SK-N-SH (cell line): ENCODE data around the gene SLC30A10. TPM values are rescaled to one million over a fixed set of nuclear protein-coding genes. Genes with fewer than 3 reads are reported as not detected.

Experiments used
- CTCF ChIA-PET: fragments of 300-600, 350-600 bp; formaldehyde crosslinking; extraction: SDS; loops from one replicate; lab custom pipeline; 2021; lab: Yijun Ruan, JAX
- POLR2A ChIA-PET: fragments of 350-600 bp; sonication (Branson Sonifier 250); formaldehyde crosslinking; extraction: SDS; loops from one replicate; lab custom pipeline; 2020; ENCODE audit warnings: antibody characterized with exemption, inconsistent platforms; lab: Yijun Ruan, JAX
- DNase-seq: peaks from one replicate; pipeline ENCODE4 v3.0.0; 2012
- H2AFZ ChIP-seq: fragments of 200-600 bp; sonication (generic); 2 replicates; pipeline ENCODE4 v1.8.1; 2016; ENCODE audit warnings: antibody characterized with exemption, mild to moderate bottlenecking, low read depth
- H3F3A ChIP-seq: fragments of 200-600 bp; sonication (generic); replicated peaks from 2 replicates; pipeline ENCODE3; 2016; ENCODE audit warnings: antibody characterized with exemption, mild to moderate bottlenecking; ENCODE audit not compliant: insufficient read depth
- H3K27ac ChIP-seq, 2 experiments: fragments of 200-500 bp in 1 of 2; fragments of 200-600 bp in 1 of 2; sonication (Bioruptor generic) in 1 of 2; sonication (generic), shearing (Covaris generic) in 1 of 2; 2 replicates each; pipeline versions ENCODE4 v1.5.1 to v1.6.1; 2014 to 2016; ENCODE audit warnings: low read depth in 2 of 2, inconsistent platforms in 1 of 2, low read length in 1 of 2, mild to moderate bottlenecking in 1 of 2, mixed read lengths in 1 of 2
- H3K27me3 ChIP-seq: fragments of 200-600 bp; sonication (generic), shearing (Covaris generic); 2 replicates; pipeline ENCODE4 v1.6.1; 2016; ENCODE audit warnings: mixed run types; ENCODE audit not compliant: insufficient read depth
- H3K36me3 ChIP-seq, 2 experiments: fragments of 200-500 bp in 1 of 2; fragments of 200-600 bp in 1 of 2; sonication (Bioruptor generic) in 1 of 2; sonication (generic) in 1 of 2; replicated peaks in 1 of 2; 2 replicates each; pipeline versions ENCODE3 to v1.5.1; 2014 to 2016; ENCODE audit warnings: low read length in 1 of 2, mild to moderate bottlenecking in 1 of 2; ENCODE audit not compliant: insufficient read depth in 2 of 2, control insufficient read depth in 1 of 2
- H3K4me1 ChIP-seq, 2 experiments: fragments of 200-500 bp in 1 of 2; fragments of 200-600 bp in 1 of 2; sonication (Bioruptor generic) in 1 of 2; sonication (generic), shearing (Covaris generic) in 1 of 2; 2 replicates each; pipeline versions ENCODE4 v1.5.1 to v1.6.1; 2014 to 2016; ENCODE audit warnings: low read depth in 1 of 2, low read length in 1 of 2, mixed run types in 1 of 2; ENCODE audit not compliant: insufficient read depth in 2 of 2, control insufficient read depth in 1 of 2
- H3K4me2 ChIP-seq: fragments of 200-600 bp; sonication (generic), shearing (Covaris generic); 2 replicates; pipeline ENCODE4 v1.6.1; 2017; ENCODE audit warnings: mixed run types
- H3K4me3 ChIP-seq, 2 experiments: fragments of 200-500 bp in 1 of 2; fragments of 200-600 bp in 1 of 2; sonication (Bioruptor generic) in 1 of 2; sonication (generic), shearing (Covaris generic) in 1 of 2; 2 replicates each; pipeline versions ENCODE4 v1.5.1 to v1.8.1; 2014 to 2016; ENCODE audit warnings: low read depth in 2 of 2, inconsistent platforms in 1 of 2, low read length in 1 of 2, mild to moderate bottlenecking in 1 of 2, mixed read lengths in 1 of 2, moderate library complexity in 1 of 2
- H3K79me2 ChIP-seq: fragments of 200-600 bp; sonication (generic); 2 replicates; pipeline ENCODE4 v1.8.1; 2017; ENCODE audit warnings: mild to moderate bottlenecking; ENCODE audit not compliant: insufficient read depth
- H3K9ac ChIP-seq: fragments of 200-600 bp; sonication (generic); 2 replicates; pipeline ENCODE4 v1.6.1; 2017; ENCODE audit warnings: mixed run types
- H3K9me2 ChIP-seq: fragments of 200-600 bp; sonication (generic); 2 replicates; pipeline ENCODE4 v1.6.1; 2017; ENCODE audit warnings: mixed run types
- H3K9me3 ChIP-seq: fragments of 200-600 bp; sonication (generic); 2 replicates; pipeline ENCODE4 v1.6.1; 2017; ENCODE audit warnings: mixed run types, mild to moderate bottlenecking, moderate library complexity
- H4K20me1 ChIP-seq: fragments of 200-600 bp; sonication (generic); 2 replicates; pipeline ENCODE4 v1.6.1; 2017; ENCODE audit warnings: mild to moderate bottlenecking, mixed run types; ENCODE audit not compliant: insufficient read depth
- CTCF ChIP-seq: fragments of 200-600 bp; sonication (generic); IDR thresholded peaks from 2 replicates; pipeline ENCODE4 v1.6.1; 2017; ENCODE audit warnings: antibody characterized with exemption, mild to moderate bottlenecking, moderate library complexity
- EZH2phosphoT487 ChIP-seq: fragments of 200-600 bp; sonication (generic); IDR thresholded peaks from 2 replicates; pipeline ENCODE4 v1.6.1; 2017; ENCODE audit warnings: low read depth, mixed run types, mild to moderate bottlenecking, antibody characterized with exemption, moderate library complexity, borderline replicate concordance
- FOSL2 ChIP-seq: IDR thresholded peaks from 2 replicates; pipeline ENCODE4 v1.4.0; 2012; ENCODE audit warnings: low read depth, mild to moderate bottlenecking, moderate library complexity, borderline replicate concordance
- GABPA ChIP-seq: IDR thresholded peaks from 2 replicates; pipeline ENCODE4 v1.4.0; 2012; ENCODE audit warnings: low read depth, mild to moderate bottlenecking
- JUND ChIP-seq: IDR thresholded peaks from 2 replicates; pipeline ENCODE4 v1.4.0; 2012
- MXI1 ChIP-seq: IDR thresholded peaks from 2 replicates; pipeline ENCODE4 v1.6.1; 2012; ENCODE audit warnings: mild to moderate bottlenecking, low read depth, low read length, improper control_type of control experiment
- NRF1 ChIP-seq: IDR thresholded peaks from 2 replicates; pipeline ENCODE4 v1.6.1; 2012; ENCODE audit warnings: low read depth, mild to moderate bottlenecking, low read length
- PBX3 ChIP-seq: IDR thresholded peaks from 2 replicates; pipeline ENCODE4; 2012
- RCOR1 ChIP-seq: fragments of 150-350 bp; IDR thresholded peaks from 2 replicates; pipeline ENCODE4 v1.6.1; 2017; ENCODE audit warnings: antibody characterized with exemption, low read length
- RFX5 ChIP-seq: IDR thresholded peaks from 2 replicates; pipeline ENCODE4 v1.6.1; 2012; ENCODE audit warnings: mild to moderate bottlenecking, improper control_type of control experiment, low read length
- USF2 ChIP-seq: fragments of 150-350 bp; IDR thresholded peaks from 2 replicates; pipeline ENCODE4 v1.6.1; 2017; ENCODE audit warnings: antibody characterized with exemption, low read length, low read depth, borderline replicate concordance
- ZBTB33 ChIP-seq: IDR thresholded peaks from 2 replicates; pipeline ENCODE4 v1.4.0; 2012; ENCODE audit warnings: low read depth, borderline replicate concordance
- WGBS: methylation state at CpG from one replicate; pipeline ENCODE4 v1.1.6; 2017; ENCODE audit warnings: low lambda C conversion rate; 5-methylcytosine and 5-hydroxymethylcytosine counted together
- polyA plus RNA-seq, 3 experiments: library from polyadenylated mRNA; depleted of rRNA; stranded (reverse); fragments of >200 nt; gene quantifications; 2 replicates each; pipeline ENCODE4 v1.2.3, GENCODE V29; 2012

SLC30A10 gene
- polyA plus RNA-seq (2012; rRNA removed): 0.02 TPM in 2 replicates
- 0.03 and 0.04 TPM in 2 replicates for polyA plus RNA-seq (2012; cell fraction: cytosol; rRNA removed)
- polyA plus RNA-seq (2012; cell fraction: nucleus; rRNA removed): 0.02 and 0.04 TPM in 2 replicates

- Histone ChIP-seq H3K9me2 (no peaks in the 10 kb centered on the region), H3K79me2 (no peaks in the 10 kb centered on the region), H3K27me3 (peaks cover 16% of the 10 kb centered on the region; the same call in 1 of the 2 replicates), H3K9ac (no peak within 1 kb of the TSS), H3K27ac (no peak within 1 kb of the TSS), H3K36me3 (no peaks in the 10 kb centered on the region), H3K4me2 (peak within 1 kb of the TSS; percentile 88), H2AFZ (peak within 1 kb of the TSS; percentile 65; the same call in 1 of the 2 replicates)
- POLR2A ChIA-PET: no interaction called here
- 5% methylated on average over 26 of the region's 91 CpGs for WGBS
- peak; percentile 88 for DNase-seq
- TF ChIP-seq JUND (no peak), ZBTB33 (no peak), RFX5 (no peak), PBX3 (no peak), CTCF (0 out of 2 replicates have a peak, but pooled peaks have one; percentile 20), USF2 (no peak), EZH2phosphoT487 (no peak), NRF1 (no peak), MXI1 (0 out of 2 replicates have a peak, but pooled peaks have one; percentile 15), GABPA (no peak), RCOR1 (no peak), FOSL2 (no peak)
- TF ChIP-seq, all 33 proteins: peak for 2
- H4K20me1 ChIP-seq: no peaks in the 10 kb centered on the region
- CTCF ChIA-PET: interaction anchor here (1.7 kb wide), 1 partner anchor 20 kb away, joined by 6 read pairs; no protein-coding TSS in a partner anchor
- H3K4me3 ChIP-seq: peak within 1 kb of the TSS; percentile 52 to 64
- H3F3A ChIP-seq: no peaks in the 10 kb centered on the region
- H3K4me1 ChIP-seq: peaks cover 0 to 7% of the 10 kb centered on the region in 2 experiments; a peak in 1 of 4 replicates
- no peaks in the 10 kb centered on the region for H3K9me3 ChIP-seq
These were observed at the start of gene SLC30A10 for GRCh38 chr1:219927956-219928790. Gene SLC30A10, minus strand, starts transcription at chr1:219928557. Its CDS starts 117 bp downstream, at chr1:219928440.
